Endothelial cell of umbilical vein (primary cell): ENCODE results near the gene MATK.

ENCODE experiments used
- EZH2 ChIP-seq: IDR thresholded peaks from 2 replicates; pipeline ENCODE4 v1.6.1; 2012; ENCODE audit warnings: borderline replicate concordance, low read depth, mild to moderate bottlenecking, moderate library complexity, low read length, inconsistent platforms; ENCODE audit not compliant: severe bottlenecking
- POLR2A ChIP-seq: IDR thresholded peaks from 2 replicates; pipeline ENCODE4 v1.6.1; 2012; ENCODE audit warnings: low read depth, mild to moderate bottlenecking, control low read depth, low read length
- TF ChIP-seq, protein P1 (sequence below), 2 donors: IDR thresholded peaks; 1 replicate in 1 of 2; 2 replicates in 1 of 2; pipeline ENCODE4 v1.5.1; 2011; ENCODE audit warnings: low read length in 2 of 2, mild to moderate bottlenecking in 2 of 2, moderate library complexity in 2 of 2, control low read depth in 1 of 2, inconsistent platforms in 1 of 2, low read depth in 1 of 2; ENCODE audit not compliant: insufficient read depth in 1 of 2; ENCODE audit errors: extremely low read depth in 1 of 2

DNA sequence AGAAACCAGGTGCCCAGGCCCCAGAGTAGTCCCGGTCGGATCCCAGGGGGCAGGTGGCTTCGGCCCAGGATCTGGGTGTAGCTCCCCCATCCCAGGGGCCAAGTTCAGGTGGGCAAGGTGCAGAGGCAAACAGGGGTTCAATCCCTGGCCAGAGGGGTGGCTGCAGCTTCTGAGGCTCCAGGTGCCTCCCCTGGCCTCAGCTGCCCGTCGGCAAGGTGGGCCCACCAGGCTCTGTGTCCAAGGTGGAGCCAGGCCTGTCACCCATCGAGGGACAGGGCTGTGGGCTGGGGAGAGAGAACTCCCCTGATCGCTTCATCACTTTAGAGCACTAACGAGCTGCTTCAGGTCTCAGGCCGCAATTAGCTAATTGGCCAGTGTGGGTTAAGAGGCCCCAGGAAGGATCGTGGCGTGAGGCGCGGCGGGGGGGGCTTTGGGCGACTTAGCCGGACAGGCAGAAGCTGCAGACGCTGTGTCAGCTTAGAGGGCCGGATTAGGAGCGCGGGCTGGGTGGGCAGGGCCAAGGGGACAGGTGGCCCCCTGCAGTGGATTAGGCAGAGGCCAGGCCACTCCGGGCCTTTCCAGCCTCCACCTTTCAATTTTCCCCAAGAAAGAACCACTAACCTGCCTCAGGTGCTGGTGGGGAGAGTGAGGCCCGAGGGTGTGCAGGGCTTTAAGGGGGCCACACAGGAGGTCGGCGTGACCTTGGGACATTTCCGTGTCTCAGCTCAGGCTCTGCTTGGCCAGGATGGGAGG lies 11.4 kb downstream of the MATK start:
- TF ChIP-seq, protein P1, sequence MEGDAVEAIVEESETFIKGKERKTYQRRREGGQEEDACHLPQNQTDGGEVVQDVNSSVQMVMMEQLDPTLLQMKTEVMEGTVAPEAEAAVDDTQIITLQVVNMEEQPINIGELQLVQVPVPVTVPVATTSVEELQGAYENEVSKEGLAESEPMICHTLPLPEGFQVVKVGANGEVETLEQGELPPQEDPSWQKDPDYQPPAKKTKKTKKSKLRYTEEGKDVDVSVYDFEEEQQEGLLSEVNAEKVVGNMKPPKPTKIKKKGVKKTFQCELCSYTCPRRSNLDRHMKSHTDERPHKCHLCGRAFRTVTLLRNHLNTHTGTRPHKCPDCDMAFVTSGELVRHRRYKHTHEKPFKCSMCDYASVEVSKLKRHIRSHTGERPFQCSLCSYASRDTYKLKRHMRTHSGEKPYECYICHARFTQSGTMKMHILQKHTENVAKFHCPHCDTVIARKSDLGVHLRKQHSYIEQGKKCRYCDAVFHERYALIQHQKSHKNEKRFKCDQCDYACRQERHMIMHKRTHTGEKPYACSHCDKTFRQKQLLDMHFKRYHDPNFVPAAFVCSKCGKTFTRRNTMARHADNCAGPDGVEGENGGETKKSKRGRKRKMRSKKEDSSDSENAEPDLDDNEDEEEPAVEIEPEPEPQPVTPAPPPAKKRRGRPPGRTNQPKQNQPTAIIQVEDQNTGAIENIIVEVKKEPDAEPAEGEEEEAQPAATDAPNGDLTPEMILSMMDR (IDR thresholded peaks at IDR 0.05; ENCODE audit: extremely low read depth in 1 of 2, insufficient read depth in 1 of 2, low read depth in 1 of 2, low read length in 2 of 2): no peak
- TF ChIP-seq POLR2A (no peak), EZH2 (no peak)
